NB4 (cell line): ENCODE measurements around the gene CADM1.

Source experiments
- DNase-seq: peaks from one replicate; pipeline ENCODE4 v3.0.0; 2010; ENCODE audit warnings: low read depth
- H3K4me3 ChIP-seq: one replicate; pipeline ENCODE4 v1.5.1; 2011; ENCODE audit warnings: mild to moderate bottlenecking, low read depth, low read length, moderate library complexity
- MYC ChIP-seq: IDR thresholded peaks from 2 replicates; pipeline ENCODE4 v1.6.1; 2011; ENCODE audit warnings: low read depth, low read length
- POLR2A ChIP-seq: IDR thresholded peaks from 2 replicates; pipeline ENCODE4 v1.6.1; 2011; ENCODE audit warnings: mild to moderate bottlenecking; ENCODE audit not compliant: insufficient read length; ENCODE audit errors: extremely low read depth
- TF ChIP-seq, protein P1 (sequence below): IDR thresholded peaks from 2 replicates; pipeline ENCODE4 v1.6.1; 2011; ENCODE audit warnings: low read depth, low read length
- TF ChIP-seq, protein P2 (sequence below): IDR thresholded peaks from one replicate; pipeline ENCODE4 v1.5.1; 2012; ENCODE audit warnings: low read depth, low read length

CADM1 gene

DNA sequence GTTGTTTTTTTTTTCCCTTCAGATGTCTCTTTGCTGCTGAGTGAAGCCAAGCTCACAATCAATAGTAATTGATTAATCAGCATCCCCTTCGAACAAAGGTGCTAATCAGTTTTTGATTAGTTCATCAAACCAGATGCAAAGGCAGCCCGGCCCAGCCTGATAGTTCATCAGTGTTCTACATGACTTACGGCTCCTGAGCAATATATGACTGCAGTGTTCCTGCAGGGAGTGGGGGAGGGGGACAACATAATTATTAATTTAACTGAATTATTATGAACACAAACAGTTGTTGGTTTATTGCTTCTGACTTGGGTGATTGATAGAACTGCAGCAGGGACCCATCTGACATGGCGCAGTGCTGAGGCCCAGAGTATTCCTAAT, 315.3 kb downstream of the CADM1 start:
- DNase-seq: no peak
- TF ChIP-seq, protein P1, sequence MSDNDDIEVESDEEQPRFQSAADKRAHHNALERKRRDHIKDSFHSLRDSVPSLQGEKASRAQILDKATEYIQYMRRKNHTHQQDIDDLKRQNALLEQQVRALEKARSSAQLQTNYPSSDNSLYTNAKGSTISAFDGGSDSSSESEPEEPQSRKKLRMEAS: no peak
- TF ChIP-seq MYC (no peak), POLR2A (no peak)
- TF ChIP-seq, protein P2, sequence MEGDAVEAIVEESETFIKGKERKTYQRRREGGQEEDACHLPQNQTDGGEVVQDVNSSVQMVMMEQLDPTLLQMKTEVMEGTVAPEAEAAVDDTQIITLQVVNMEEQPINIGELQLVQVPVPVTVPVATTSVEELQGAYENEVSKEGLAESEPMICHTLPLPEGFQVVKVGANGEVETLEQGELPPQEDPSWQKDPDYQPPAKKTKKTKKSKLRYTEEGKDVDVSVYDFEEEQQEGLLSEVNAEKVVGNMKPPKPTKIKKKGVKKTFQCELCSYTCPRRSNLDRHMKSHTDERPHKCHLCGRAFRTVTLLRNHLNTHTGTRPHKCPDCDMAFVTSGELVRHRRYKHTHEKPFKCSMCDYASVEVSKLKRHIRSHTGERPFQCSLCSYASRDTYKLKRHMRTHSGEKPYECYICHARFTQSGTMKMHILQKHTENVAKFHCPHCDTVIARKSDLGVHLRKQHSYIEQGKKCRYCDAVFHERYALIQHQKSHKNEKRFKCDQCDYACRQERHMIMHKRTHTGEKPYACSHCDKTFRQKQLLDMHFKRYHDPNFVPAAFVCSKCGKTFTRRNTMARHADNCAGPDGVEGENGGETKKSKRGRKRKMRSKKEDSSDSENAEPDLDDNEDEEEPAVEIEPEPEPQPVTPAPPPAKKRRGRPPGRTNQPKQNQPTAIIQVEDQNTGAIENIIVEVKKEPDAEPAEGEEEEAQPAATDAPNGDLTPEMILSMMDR: no peak
- no peak overlapping the region for H3K4me3 ChIP-seq

DNA sequence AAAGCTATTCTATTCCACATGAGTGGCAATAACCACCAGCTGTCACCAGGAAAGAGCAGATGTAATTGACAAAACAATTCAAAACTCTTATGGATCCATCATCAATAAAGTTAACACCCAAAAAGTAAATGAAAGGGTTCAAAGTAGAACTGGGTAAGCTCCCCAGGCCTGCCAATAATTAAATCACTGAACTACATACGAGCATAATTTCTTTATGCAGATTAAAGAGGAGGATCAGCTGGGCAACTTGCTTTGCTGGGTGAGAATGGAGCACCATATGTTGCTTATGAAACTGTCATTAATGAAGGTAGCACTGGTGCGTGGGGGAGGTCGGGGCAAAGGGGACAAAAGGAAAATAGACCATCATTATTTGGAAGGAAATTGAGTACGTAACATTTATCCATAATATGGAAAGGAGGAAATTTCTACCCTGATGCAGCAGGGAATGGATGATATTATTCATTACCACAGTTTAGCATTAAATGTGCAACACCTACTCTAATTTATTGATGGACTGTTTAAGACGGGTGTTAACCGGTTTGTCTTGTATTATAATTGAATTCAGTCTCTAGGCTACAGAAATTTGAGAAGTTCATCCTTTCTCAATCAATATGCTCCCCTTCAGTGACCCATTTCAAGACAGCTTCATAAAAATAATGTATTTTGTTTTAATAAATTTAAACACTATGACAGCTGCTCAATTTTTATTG, 315.9 kb downstream of the CADM1 start:
- DNase-seq: no peak
- TF ChIP-seq, protein P2: no peak
- TF ChIP-seq, protein P1: no peak
- TF ChIP-seq MYC (no peak), POLR2A (no peak)
- H3K4me3 ChIP-seq: no peak overlapping the region

DNA sequence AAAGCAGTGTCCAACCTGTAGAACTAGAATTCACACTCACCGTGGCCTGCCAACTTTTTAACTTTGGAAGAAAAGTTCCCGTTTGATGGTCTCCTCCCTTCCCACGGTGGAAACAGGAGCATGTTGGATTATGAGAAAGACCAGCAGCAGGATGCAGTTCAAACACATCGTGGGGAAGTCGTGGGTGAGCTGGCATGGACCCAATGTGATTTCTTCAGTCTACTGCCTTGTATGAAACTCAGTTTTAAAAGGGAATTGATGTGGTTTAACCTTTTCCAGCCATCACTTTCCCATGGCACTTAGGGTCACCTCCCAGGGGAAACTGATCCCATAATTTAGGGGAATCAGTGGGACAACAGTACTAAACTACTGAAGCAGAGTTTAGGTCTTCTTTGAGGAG, 318.3 kb downstream of the CADM1 start:
- no peak for DNase-seq
- no peak overlapping the region for H3K4me3 ChIP-seq

DNA sequence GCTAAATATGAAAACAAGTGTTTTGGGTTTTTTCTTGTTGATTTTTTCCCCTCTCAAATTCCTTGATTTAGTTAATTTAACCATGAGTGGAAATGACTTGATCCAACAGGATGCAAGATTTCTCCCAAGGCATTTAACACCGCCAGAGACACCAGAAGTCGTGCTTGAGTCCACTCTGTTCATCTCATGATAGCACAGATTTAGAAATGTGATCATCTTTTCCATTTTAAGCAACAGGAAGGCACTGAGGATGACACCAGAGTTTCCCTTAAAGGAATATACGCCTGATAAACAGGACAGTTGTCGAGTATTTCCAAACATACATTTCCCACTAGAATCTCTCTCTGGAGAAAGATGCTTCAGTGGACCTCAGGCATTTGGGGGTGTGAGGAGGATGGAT, 318.7 kb downstream of the CADM1 start:
- no peak for TF ChIP-seq MYC
- no peak for TF ChIP-seq POLR2A
- TF ChIP-seq, protein P2: no peak
- TF ChIP-seq, protein P1: no peak
- H3K4me3 ChIP-seq: no peak overlapping the region
- DNase-seq: no peak

More for the DNA sequence above, 318.3 kb downstream of the CADM1 start:
- TF ChIP-seq MYC (no peak), POLR2A (no peak)
- TF ChIP-seq, protein P2: no peak
- TF ChIP-seq, protein P1: no peak

DNA sequence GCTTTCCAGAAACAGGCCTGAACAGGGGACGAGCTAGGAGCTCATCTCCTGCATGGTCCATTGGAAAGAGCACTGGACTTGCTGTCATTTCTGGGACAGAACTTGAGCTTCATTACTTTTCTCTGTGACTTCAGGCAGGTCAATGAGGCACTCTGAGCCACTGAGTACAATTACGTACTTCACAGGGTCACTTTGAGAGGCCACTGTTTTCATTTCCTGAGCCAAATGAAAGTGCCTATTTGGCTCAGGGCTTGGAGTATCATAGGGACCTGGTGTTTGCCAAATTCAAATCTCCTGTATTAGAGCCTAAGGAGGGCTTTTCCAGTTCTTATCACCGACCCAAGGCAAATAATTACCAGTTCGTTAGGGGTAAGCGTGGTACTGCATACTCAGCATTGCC, 319.3 kb downstream of the CADM1 start:
- DNase-seq: no peak
- TF ChIP-seq POLR2A (no peak), MYC (no peak)
- TF ChIP-seq, protein P2: no peak
- TF ChIP-seq, protein P1: no peak
- H3K4me3 ChIP-seq: no peak overlapping the region
